Suprapubic skin (tissue), 4 donors: Measurements from ENCODE around the gene DAPL1.

ENCODE experiments used
- CTCF ChIP-seq, 2 donors: fragments of 200-600 bp in 1 of 2; fragments of 450-650 bp in 1 of 2; sonication (generic) in 1 of 2; IDR thresholded peaks; one replicate each; pipeline ENCODE4 v1.5.1; 2016 to 2019; ENCODE audit warnings: antibody characterized with exemption in 2 of 2, mild to moderate bottlenecking in 1 of 2, moderate library complexity in 1 of 2
- EP300 ChIP-seq: sonication (generic); formaldehyde crosslinking; IDR thresholded peaks from one replicate; pipeline ENCODE4 v1.6.1; 2017; ENCODE audit warnings: antibody characterized with exemption
- POLR2A ChIP-seq, 2 donors: fragments of 450-650 bp; IDR thresholded peaks; one replicate each; pipeline ENCODE4 v1.6.1; 2017; ENCODE audit warnings: antibody characterized with exemption in 2 of 2, mild to moderate bottlenecking in 2 of 2, moderate library complexity in 2 of 2
- POLR2AphosphoS5 ChIP-seq, 3 donors: sonication (generic); formaldehyde crosslinking; IDR thresholded peaks; one replicate each; pipeline ENCODE4 v1.6.1; 2017; ENCODE audit warnings: antibody characterized with exemption in 3 of 3

- no peak for TF ChIP-seq CTCF (IDR thresholded peaks at IDR 0.05)
- TF ChIP-seq POLR2AphosphoS5 (IDR thresholded peaks at IDR 0.05) = no peak
- TF ChIP-seq POLR2A (IDR thresholded peaks at IDR 0.05) = no peak
- no peak for TF ChIP-seq EP300
These were observed 15.5 kb upstream of the DAPL1 start for GRCh38 chr2:158779621-158780020.
